HG03066 (cell line): Measurements from ENCODE around the gene CSTPP1.

Experiments used
- ATAC-seq: cut with Tn5 transposase; IDR thresholded peaks from one replicate; pipeline ENCODE4 v1.9.1; 2021; ENCODE audit warnings: low read depth; ENCODE audit not compliant: unreplicated experiment

CSTPP1 gene

DNA sequence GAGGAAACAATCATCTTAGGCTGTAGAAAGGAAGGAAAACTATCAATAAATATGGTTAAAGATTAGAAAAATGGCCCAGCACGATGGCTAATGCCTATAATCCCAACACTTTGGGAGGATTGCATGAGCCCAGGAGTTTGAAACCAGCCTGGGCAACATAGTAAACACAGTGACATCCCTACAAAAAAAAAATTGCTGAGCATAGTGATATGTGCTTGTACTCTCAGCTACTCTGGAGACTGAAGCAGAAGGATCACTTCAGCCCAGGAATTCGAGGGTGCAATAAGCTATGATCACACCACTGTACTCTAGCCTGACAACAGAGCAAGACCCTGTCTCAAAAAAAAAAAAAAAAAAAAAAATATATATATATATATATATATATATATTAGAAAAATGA, 185.2 kb downstream of the CSTPP1 start:
- no peak for ATAC-seq

GRCh38 chr11:47123094-47123493, 186.5 kb downstream of the CSTPP1 start:
- no peak for ATAC-seq

DNA sequence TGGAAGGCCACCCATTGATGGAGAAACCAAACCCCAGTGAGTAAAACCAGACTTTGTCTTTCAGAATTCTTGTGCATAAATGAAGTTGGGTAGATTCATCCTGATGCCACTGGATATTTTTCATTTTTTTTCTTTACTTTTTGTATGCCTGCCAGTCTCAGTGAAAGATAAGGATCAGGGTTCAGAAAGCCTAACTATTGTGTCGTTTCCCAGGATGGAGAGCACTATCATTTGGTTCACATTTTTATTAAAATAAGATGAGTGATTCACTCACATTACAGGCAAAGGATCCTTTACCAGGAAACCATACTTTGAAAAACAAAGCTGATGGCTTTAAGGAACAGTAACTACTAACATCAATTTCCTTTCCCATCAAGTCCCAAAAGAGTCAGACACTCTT, 188.1 kb downstream of the CSTPP1 start:
- ATAC-seq, result no peak

DNA sequence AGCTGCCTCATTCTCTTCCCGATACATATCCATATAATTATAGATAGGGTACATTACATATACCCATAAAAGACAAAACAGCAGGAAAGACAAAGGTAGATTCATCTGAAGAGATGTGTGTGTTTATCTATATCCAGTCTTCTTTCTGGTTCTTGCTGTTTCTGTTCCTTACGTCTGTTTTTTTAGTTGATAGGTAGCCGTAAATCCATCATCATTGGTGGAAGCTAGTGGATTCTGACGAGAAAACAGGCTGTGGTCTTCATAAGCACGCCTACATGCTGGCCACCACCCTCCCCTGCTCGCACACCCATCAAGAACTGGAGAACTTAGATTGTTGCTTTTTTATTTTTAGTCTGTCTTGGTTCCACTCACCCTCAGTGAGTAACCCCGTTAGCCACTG, 188.5 kb downstream of the CSTPP1 start:
- ATAC-seq, result no peak

GRCh38 chr11:47127213-47127612, 190.7 kb downstream of the CSTPP1 start:
- no peak for ATAC-seq

DNA sequence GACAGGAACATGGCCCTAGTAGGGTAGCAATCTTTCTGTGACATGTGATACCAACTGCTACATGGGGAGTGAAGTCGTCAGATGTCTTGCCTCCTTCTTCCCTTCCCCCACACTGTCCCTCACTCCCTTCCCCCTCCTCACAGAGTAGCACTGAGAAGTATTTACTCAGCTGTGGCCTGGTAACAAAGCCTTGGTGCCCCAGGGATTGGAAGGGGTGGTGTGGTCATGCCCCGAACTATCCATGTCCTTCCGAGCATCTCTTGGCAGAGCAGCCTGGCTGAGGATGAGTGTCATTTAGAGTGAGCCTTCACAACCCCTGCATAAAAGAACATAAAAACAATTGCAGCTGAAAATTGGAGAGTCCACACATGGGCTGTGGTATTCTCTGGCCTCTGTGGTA, 194.0 kb downstream of the CSTPP1 start:
- ATAC-seq, result no peak

GRCh38 chr11:47131136-47131535, 194.6 kb downstream of the CSTPP1 start:
- no peak for ATAC-seq

DNA sequence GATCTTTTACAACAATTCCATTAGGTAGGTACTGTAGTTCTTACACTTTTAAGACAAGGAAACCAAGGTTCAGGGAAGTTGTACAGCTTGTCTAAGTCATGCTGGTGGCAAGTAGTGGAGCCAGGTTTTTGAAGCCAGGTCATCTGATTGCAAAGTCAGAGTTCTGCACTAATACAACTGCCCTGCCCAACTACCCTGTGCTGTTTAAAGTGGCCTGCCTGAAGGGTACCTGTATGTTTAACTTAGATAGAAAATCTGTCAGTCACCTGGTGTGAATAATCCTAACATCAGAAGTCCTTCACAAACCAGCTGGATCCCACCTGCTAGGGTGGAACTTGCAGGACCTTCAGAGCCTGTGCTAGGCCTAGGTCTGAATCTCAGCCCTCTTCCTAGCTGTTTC, 195.9 kb downstream of the CSTPP1 start:
- no peak for ATAC-seq

DNA sequence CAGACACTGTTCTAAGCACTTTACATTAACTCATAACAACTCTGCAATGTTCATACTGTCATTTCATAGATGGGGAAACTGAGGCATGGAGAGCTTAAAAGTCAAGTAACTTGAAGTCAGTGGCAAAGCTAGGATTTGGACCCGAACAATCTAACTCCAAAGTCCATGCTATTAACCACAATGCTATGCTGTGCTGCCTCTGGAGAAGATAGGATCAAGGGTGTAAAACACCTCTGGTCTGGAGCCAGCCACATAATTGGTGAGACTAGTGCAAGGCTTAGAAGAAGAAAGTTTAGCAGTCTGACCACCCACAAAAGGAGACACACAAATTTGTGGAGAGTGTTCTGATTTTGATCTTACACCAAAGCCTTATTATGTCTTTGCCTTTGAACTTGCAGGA, 196.4 kb downstream of the CSTPP1 start:
- no peak for ATAC-seq

DNA sequence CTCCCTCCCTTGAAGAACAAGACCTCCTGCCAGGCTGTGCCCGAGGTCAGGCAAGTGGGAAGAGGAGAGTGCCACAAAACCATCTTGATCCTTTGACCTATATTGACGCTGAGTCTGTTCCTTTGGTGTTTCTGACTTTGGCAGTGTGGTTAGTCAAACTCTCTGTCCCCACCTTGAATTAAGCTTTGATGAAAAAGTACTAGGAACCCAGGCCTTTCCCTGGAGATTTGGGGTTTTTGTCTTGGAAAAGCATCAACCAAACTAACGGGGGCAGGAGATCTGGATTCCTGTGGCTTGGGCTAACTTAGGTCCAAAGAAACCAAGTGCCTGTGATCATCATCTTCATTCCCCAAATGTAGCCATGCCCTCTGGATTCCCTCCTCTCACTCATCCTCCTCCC, 199.8 kb downstream of the CSTPP1 start:
- no peak for ATAC-seq

DNA sequence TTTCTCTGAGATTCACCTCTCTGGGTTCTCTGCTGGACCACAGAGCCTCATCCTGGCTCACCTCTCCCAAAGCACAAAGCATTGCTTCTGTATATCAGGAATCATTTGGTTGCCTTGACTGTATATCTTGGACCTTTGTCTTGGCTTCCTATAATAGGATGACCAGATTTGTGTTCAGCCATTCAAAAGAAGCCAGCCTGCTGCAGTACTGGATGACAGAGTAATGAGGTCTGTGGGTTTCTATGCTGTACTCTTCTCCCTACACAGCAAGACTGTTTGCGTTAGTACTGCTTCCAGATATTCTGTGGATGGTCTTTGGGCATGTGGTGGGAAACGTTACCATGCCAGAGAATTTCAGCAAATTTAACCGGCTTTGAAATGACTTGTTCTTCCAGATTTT, 200.4 kb downstream of the CSTPP1 start:
- no peak for ATAC-seq

DNA sequence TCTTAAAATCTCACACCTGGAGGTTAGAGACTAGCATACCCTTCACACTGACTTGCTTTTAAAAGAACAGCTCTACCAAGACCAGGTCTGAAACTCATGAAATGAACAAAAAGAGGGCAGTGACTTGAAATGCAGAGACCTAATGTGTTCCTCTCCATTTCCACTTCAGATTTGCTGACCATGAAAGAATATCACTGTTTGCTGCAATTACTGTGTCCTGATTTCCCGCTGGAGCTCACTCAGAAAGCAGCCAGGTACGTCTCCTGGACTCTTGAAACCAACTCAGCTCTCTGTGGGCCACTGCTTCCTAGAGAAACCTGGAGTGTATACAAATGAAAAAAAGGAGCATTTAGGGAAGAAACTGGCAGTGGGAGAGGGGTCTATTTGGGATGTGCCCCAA, 200.9 kb downstream of the CSTPP1 start:
- no peak for ATAC-seq

GRCh38 chr11:47139878-47140277, 203.3 kb downstream of the CSTPP1 start:
- no peak for ATAC-seq

DNA sequence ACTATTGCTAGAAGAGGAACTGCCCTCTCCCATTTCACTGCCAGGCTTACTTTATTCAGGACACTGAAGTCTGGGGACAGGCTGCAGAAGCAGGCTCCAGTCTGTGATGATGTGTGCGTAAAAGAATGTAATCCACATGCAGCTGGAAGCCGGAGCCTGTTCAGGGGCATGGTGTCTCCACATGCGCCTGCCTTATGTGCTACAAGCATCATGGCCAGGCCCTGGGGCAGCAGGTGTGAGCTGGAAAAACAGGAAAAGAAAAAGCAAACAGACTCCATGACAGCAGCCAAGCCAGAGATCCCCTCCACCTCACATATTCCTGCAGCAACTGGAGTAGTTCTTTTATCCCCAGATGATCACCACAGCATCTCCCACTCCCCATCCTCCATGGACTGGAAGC, 206.8 kb downstream of the CSTPP1 start:
- ATAC-seq, result no peak

DNA sequence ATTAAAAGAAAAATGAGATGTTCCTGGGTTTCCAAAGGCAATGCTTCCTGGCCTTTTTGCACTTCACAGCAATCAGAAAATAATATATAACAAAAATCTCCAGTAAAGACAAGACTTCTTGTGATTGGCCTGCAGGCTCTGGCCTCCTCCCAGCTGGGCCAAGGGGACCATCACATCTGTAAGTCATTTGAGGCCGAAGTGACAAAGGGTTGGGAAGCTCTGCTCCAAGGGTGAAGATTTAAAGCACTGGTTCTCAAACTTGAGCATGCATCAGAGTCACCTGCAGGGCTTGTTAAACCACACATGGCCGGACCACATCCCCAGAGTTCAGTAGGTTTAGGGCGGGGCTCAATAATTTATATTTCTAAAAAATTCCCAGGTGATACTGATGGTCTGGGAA, 208.0 kb downstream of the CSTPP1 start:
- no peak for ATAC-seq

DNA sequence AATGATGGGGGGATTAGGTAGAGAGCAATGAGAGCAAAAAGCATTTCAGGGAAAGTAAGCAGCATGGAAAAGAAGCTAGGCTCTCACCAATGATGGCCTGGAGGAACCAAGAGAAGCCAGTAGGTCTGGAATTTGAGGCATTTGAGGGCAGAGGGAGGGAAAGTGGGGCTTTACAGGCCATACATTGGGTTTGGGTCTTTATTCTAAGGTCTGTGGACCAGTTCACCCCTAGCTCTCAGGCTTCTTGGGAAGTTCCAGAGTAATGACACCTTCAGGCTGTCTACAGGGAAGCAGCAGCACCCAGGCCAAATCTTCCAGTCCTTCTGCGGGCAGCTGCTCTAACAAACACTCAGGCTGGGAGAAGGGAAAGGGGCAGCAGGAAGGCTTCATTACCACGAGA, 210.7 kb downstream of the CSTPP1 start:
- no peak for ATAC-seq

DNA sequence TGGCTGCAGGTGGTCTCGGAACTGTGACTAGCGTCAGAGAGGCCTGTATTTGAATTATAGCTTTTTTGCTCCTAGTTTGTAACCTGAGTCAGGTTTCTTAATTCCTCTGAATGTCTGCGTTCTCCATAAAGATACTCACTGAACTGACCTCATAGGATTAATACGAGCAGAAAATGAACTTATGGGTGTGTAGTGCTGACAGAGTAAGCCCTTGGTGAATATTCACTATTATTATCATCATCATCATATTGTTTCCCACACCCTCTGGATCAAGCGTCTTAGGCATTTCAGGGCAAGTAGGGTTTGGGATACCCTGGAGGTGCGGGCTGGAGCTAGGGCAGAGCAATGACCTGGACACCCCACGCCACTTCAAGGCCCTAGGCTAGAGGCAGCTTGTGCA, 211.1 kb downstream of the CSTPP1 start:
- no peak for ATAC-seq

GRCh38 chr11:47148270-47148669, 211.7 kb downstream of the CSTPP1 start:
- no peak for ATAC-seq

DNA sequence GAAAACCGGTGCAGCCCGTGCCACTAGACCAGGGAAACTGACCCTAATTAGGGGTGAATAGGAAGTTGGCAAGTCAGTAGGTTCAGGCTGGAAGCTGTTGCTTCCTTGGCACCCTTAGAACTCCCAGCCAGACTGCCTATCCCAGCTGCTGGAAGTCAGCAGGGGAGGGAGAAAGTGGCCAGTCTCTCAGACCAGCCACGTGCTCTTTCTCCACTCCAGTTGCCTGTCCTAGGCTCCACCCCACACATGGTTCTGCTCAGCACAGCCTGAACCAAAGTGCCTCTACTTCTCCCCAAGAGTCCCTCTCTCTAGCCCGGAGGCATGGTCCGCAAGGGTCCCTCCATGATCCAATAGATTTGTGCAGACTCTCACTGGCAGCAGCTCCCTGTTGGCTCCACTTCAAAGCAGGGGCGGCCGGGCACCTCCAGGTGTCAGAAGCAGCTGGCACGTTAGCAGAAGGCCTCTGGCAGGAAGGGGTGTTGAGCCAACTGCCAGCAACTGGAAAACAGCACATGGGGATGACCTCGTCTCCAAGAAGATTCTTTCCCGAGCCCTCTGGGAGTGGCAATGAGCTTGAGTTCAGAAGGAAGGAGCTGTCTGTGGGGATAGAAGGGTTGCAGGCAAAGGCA, 212.5 kb downstream of the CSTPP1 start:
- no peak for ATAC-seq

- no peak for ATAC-seq
Observed at GRCh38 chr11:47149782-47150181, 213.2 kb downstream of the CSTPP1 start.

DNA sequence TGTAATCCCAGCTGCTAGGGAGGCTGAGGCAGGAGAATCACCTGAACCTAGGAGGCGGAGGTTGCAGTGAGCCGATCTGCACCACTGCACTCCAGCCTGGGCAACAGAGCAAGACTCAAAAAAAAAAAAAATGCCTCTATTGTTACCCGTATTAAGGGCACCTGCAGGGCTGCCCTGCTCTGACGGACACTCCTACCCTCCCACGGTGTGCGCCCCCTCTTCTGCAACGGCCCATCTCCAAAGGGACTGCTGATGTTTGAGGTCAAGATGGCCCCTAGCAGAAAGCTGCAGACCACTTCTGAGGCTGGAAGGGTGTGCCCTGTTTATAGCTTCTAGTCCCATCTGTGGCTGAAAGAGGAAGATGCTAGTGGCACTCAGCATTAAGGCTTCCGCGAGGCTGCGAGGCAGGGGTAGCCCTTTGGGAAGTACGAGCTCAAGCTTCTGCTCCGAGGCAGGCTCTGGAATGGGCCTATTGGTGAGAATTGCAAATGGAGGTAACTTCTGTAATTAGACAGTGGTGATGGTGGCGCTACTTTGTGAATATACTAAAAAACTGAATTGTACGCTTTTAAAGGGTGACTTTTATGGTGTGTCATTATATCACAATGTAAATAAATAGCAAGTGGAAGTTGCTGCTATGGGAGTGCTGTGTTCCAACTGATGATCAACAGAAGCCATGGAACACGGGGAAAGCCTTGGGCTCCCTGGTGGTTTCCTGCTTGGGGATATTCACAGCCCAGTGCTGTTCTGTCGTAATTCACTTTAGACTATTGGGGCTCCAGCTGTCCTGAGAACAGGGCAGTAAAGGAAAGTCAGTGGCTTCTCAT, 215.8 kb downstream of the CSTPP1 start:
- ATAC-seq, result no peak
